ENCODE measurements around the gene EP300.
"Not testable (repeated sequence)": the region's sequence is repeated elsewhere in the genome, so short reads cannot be mapped to it uniquely, and the experiment has no call there.

The EP300 gene

GRCh38 chr22:41169157-41169556 lies 76.8 kb downstream of the EP300 start:
- no peak for DNase-seq

- DNase-seq, result no peak
Observed at GRCh38 chr22:41171996-41172395, 79.6 kb downstream of the EP300 start.

DNA sequence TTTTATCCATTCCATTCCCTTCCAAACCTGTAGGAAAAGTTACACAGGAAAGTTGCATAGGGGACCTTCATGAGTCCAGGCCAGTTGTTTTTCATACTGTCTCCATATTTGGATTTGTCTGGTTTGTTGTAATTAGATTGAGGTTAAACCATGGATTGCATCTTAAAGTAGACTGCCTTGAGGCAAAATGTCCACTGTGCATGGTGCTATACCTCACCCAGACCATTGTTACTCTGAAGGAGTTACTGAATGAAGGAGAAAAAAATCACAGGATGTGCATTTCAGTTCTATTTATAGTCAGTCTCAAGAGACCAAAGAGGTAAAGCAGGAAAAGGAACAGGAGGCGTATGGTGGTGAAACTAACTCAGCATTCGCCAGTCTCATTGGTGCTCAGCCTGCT lies 83.2 kb downstream of the EP300 start:
- no peak for DNase-seq

GRCh38 chr22:41177040-41177621 lies 84.7 kb downstream of the EP300 start:
- DNase-seq, result no peak

GRCh38 chr22:41177622-41178424 lies 85.4 kb downstream of the EP300 start:
- no peak for DNase-seq

GRCh38 chr22:41178425-41178975 lies 86.1 kb downstream of the EP300 start:
- no peak for DNase-seq

GRCh38 chr22:41180362-41180761 lies 88.0 kb downstream of the EP300 start:
- DNase-seq, result not testable (repeated sequence)

DNA sequence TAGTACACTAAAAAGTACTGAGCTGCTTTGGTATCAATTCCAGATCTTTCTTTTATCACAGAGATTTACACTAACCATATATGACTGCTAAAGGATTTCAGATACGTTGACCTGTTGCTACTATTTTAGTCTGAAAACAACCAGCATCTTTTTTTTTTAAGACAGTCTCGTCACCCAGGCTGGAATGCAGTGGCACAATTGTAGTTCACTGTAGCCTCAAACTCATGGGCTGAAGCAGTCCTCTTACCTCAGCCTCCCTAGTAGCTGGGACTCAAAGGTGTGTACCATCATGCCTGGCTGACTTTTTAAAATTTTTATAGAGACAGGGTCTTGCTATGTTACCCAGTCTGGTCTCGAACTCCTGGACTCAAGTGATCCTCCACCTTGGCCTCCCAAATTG lies 88.5 kb downstream of the EP300 start:
- DNase-seq, result no peak

DNA sequence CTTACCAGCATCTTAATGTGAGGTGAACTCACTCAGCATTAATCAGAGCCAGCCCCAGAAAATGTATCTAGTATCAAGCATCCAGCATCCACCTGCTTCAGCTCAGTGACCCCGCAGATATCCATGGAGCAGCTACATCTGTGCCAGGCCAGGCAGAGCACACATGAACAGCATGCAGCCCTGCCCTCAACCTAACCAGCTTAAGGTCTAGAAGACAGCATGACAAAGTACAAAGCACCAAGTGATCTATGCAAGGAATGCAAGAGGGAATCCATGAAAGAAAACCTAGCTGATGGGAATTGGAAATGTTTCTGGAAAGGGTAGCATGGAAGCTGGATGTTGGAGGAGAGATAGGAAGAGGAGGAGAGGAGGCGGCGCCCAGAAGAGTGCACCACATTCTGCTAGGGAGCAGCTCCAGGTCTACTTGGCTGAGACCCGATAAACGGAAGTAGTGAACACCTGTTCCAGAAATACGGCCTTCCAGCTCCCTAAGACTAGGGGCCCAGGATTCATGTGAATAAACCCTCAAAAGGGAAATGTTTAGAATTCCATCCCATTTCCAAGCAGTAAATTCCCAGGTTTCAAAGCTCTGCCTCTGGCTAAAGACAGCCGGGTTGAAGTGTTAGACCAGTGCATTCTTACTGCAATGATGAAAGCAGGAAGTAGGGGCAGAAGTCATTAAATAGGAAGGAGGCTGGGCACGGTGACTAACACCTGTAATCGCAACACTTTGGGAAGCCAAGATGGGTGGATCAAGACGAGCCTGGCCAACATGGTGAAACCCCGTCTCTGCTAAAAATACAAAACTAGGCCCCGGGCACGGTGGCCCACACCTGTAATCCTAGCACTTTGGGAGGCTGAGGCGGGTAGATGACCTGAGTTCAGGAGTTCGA lies 89.2 kb downstream of the EP300 start:
- no peak for DNase-seq

DNA sequence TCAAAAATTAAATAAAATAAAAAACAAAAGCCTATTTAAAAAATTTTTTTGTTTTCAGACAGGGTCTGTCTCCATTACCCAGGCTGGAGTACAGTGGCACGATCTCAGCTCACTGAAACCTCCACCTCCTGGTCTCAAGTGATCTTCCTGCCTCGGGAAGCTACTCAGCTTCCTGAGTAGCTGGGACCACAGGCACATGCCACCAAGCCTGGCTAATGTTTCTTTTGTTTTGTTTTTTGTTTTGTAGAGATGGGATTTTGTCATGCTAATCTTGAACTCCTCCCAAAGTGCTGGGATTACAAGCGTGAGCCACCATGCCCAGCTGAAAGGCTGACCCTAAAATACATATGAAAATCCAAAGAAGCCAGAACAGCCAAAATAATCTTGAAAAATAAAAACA lies 92.3 kb downstream of the EP300 start:
- no peak for DNase-seq

GRCh38 chr22:41191467-41191866 lies 99.1 kb downstream of the EP300 start:
- no peak for DNase-seq

- DNase-seq, result no peak
Observed at GRCh38 chr22:41193829-41194228, 101.4 kb downstream of the EP300 start.

- DNase-seq, result peak; percentile 71 to 77
Observed at GRCh38 chr22:41197038-41197972, 104.9 kb downstream of the EP300 start.

DNA sequence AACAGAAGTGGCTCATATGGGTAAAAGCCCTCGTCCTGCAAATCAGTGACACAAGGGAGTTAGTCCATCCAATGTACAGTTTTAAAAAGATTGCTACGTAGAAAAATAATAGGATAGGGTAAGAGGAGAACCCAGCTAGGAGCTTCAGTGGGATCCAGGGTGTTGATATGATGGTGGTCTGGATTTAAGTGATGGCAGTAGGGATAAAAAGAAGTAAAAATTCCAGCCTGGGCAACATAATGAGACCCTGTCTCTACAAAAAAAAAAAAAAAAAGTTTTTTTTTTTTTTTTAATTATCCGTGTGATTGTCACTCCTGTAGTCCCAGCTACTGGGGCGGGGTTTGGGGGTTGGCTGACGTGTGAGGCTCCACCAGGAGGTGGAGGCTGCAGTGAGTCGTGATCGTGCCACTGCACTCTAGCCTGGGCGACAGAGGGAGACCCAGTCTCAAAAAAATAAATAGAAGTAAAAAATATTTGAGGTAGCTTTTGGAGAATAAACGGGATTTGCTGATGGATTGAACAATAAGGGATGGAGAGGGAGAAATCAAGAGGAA lies 105.7 kb downstream of the EP300 start:
- no peak for DNase-seq

GRCh38 chr22:41201141-41201540 lies 108.7 kb downstream of the EP300 start:
- no peak for DNase-seq

- no peak for DNase-seq
Observed at GRCh38 chr22:41203118-41203517, 110.7 kb downstream of the EP300 start.

GRCh38 chr22:41204066-41204465 lies 111.7 kb downstream of the EP300 start:
- no peak for DNase-seq

- DNase-seq, result peak; percentile 97 to 98
Observed at GRCh38 chr22:41204992-41205900, 112.9 kb downstream of the EP300 start, which contains the start of gene L3MBTL2. L3MBTL2 (plus strand) TSS chr22:41205312; CDS start chr22:41205363, 51 bp downstream.

DNA sequence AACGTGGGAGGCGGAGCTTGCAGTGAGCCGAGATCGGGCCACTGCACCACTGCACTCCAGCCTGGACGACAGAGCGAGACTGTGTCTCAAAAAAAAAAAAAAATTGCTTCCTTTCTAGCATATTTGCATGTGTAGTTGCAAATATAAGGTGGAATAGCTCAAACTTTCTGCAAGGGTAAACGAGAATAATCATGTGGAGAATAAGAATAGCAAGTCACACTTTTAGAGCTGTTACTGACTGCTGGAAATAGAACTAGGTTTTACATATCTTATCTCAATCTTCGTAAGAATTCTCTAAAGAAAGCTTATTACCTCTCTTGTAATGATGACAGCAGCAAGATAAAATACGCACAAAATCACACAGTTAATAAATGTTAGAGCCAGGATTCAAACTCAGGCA lies 114.3 kb downstream of the EP300 start:
- no peak for DNase-seq

- DNase-seq, result no peak
Observed at GRCh38 chr22:41215409-41215808, 123.0 kb downstream of the EP300 start.

DNA sequence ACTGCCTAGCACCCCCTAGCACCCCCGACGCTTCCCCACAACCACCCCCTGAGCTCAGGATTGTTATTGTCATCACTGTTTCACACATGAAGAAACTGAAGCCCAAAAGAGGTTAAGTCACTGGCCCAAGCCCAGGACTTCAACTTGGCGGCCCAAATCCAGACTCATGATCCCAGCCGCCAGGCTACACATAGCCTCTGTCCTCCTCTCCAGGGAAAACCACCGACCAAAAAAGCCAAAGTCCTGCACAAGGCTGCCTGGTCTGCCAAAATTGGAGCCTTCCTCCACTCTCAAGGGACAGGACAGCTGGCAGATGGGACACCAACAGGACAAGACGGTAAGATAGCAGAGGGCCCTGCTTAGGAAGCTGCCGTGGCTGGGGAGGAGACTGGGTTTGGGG lies 123.5 kb downstream of the EP300 start:
- no peak for DNase-seq
